Measurements from ENCODE around the gene CX3CR1.

Gene CX3CR1

GRCh38 chr3:39290255-39290654 is 10.4 kb upstream of the CX3CR1 start:
- DNase-seq = no peak

GRCh38 chr3:39289107-39289506 is 9.3 kb upstream of the CX3CR1 start:
- DNase-seq = no peak

- peak; percentile 20 for DNase-seq
Observed at GRCh38 chr3:39288300-39288808, 8.5 kb upstream of the CX3CR1 start.

- no peak for DNase-seq
Observed at GRCh38 chr3:39287216-39288164, 7.7 kb upstream of the CX3CR1 start.

- DNase-seq = no peak
Observed at GRCh38 chr3:39286771-39287170, 6.9 kb upstream of the CX3CR1 start.

- DNase-seq = no peak
Observed at GRCh38 chr3:39285332-39285731, 5.5 kb upstream of the CX3CR1 start.

GRCh38 chr3:39284457-39284881 is 4.6 kb upstream of the CX3CR1 start:
- no peak for DNase-seq

- no peak for DNase-seq
Observed at GRCh38 chr3:39282057-39282456, 2.2 kb upstream of the CX3CR1 start.

GRCh38 chr3:39281533-39281932 is 1.7 kb upstream of the CX3CR1 start:
- DNase-seq = no peak

- no peak for DNase-seq
Observed at GRCh38 chr3:39280571-39280970, 735 bp upstream of the CX3CR1 start.

GRCh38 chr3:39278616-39278935 is 1.3 kb downstream of the CX3CR1 start:
- DNase-seq = no peak

GRCh38 chr3:39277893-39278615 is 1.8 kb downstream of the CX3CR1 start:
- no peak for DNase-seq

GRCh38 chr3:39276746-39277145 is 3.1 kb downstream of the CX3CR1 start:
- DNase-seq = no peak

- no peak for DNase-seq
Observed at GRCh38 chr3:39275963-39276593, 3.8 kb downstream of the CX3CR1 start.

GRCh38 chr3:39275052-39275451 is 4.8 kb downstream of the CX3CR1 start:
- DNase-seq = no peak

- no peak for DNase-seq
Observed at GRCh38 chr3:39273119-39273518, 6.7 kb downstream of the CX3CR1 start.

GRCh38 chr3:39272191-39272590 is 7.6 kb downstream of the CX3CR1 start:
- no peak for DNase-seq

- no peak for DNase-seq
Observed at GRCh38 chr3:39271363-39271914, 8.4 kb downstream of the CX3CR1 start.

GRCh38 chr3:39269528-39269927 is 10.3 kb downstream of the CX3CR1 start:
- DNase-seq = no peak

GRCh38 chr3:39268549-39268900 is 11.3 kb downstream of the CX3CR1 start:
- no peak for DNase-seq

GRCh38 chr3:39267631-39268548 is 11.9 kb downstream of the CX3CR1 start:
- peak; percentile 34 for DNase-seq

- no peak for DNase-seq
Observed at GRCh38 chr3:39264053-39264452, 15.8 kb downstream of the CX3CR1 start.
